Stimulated activated naive CD4-positive, alpha-beta T cell (primary cell): Measurements from ENCODE around the gene NPTXR.
"Not testable (repeated sequence)": the region's sequence is repeated elsewhere in the genome, so short reads cannot be mapped to it uniquely, and the experiment has no call there.

Source experiments
- DNase-seq, 6 experiments: peaks; one replicate each; lab custom pipeline; 2025; lab: John Stamatoyannopoulos, UW

NPTXR gene

DNA sequence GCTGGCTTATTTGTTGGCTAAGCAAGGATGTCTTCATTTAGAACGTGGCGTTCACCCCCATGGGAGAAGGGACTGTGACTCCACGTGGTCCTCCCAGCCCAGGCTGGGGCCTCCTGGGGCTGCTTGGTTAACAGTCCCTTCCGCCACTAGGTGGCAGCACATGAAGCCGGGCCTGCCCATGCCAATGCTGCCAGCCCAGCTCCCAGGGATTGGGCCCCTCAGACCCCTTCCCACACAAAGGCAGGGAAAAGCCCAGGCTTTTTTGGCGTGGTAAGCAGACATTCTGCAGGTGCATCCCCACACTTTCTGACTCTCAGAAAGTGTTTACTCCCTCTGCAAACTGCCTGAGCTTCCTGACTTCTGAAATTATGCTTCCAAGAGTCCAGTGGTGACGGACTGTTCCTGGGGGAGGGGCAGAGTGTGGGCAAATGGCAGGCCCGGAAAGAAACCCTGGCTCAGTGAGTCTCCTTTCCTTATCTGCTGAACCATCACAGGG, 25.1 kb upstream of the NPTXR start:
- peak; percentile 40 to 79 (median 74) for DNase-seq

- no peak for DNase-seq
Observed at GRCh38 chr22:38868286-38868721, 24.5 kb upstream of the NPTXR start.

DNA sequence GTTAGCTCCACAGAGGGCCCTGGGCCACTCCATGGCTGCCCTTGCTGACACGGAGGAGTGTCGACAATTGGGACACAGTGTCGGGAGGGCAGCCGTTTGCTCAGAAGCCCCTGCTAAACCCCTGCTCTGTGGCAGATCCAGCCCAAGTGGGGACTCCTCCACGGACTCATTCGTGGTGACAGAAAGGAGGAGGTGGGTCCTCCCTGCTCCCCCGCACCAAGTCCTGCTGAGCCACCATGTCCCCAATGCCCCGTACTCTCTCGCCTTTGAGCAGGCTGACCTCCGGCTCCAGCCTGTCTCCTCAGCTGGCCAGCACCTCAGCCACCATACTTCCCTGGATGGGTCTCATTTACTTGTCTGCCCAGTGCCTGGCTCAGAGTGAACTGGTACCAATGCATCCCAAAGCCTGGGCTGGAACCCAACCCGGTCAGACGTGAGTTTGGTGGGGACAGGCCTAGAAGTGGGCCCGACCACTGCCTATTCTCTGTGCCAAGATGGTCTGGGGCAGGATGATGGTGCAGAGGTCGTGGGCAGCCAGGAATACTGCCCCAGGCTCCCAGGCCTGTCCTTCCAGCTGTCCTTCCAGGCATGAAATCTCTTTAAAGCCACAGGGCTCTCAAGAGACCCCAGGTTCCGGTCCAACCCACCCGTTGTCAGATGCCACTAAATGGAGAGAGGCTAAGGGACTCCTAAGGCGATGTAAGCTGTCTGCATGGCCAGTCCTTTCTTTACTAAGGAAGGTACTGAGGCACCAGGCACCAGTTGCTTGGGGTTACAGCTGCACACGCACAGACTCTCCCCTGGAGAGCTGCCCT, 23.9 kb upstream of the NPTXR start:
- no peak for DNase-seq

DNA sequence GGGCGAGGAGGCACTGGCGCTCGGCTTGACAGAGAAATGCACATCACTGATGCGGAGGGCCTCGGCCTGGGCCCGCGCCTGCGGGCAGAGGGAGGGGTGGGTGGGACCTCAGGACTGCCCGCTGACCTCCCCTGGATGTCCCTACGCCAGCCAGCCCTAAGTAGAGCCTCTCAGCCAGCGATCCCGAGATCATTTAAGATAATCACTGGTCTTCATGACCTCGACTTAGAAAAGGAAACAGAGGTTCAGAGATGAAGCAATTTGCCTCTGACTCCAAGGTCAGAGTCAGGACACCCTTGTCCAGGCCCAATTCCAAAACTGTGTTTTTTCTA, 23.3 kb upstream of the NPTXR start:
- DNase-seq = no peak

DNA sequence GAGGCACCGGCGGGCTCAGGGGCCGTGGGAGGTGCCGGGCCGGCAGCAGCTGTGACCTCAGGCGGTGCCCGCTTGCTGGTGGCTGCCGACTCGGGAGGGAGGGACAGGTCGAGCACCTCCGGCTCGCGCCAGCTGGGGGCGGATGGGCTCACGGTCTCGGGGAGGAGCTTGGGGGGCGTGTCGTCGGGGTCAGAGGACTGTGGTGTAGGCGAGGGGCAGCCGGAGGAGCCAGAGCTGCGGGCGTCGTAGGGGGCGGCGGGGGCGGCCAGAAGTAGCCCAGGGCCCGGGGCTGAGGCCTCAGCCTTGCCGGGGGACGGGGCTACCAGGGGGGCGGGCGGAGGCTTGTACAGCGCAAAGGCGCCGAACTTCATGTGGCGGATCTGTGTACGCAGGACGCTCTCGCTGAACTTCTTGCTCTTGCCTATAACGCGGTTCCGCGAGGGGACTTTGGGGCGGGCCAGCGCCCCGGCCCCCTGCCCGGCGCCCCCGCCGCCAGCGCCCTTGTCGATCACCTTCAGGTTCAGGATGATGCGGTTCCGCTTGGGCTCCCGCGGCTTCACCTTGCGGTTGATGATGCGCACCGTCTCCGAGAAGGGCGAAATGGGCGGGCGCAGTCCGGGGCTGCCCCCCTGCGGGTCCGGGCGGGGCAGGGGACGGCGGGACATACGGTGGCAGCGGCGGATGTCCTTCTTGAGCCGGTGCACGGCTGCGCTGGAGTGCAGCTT, 22.7 kb upstream of the NPTXR start:
- DNase-seq = no peak

GRCh38 chr22:38866024-38866398, 22.2 kb upstream of the NPTXR start:
- DNase-seq = no peak

DNA sequence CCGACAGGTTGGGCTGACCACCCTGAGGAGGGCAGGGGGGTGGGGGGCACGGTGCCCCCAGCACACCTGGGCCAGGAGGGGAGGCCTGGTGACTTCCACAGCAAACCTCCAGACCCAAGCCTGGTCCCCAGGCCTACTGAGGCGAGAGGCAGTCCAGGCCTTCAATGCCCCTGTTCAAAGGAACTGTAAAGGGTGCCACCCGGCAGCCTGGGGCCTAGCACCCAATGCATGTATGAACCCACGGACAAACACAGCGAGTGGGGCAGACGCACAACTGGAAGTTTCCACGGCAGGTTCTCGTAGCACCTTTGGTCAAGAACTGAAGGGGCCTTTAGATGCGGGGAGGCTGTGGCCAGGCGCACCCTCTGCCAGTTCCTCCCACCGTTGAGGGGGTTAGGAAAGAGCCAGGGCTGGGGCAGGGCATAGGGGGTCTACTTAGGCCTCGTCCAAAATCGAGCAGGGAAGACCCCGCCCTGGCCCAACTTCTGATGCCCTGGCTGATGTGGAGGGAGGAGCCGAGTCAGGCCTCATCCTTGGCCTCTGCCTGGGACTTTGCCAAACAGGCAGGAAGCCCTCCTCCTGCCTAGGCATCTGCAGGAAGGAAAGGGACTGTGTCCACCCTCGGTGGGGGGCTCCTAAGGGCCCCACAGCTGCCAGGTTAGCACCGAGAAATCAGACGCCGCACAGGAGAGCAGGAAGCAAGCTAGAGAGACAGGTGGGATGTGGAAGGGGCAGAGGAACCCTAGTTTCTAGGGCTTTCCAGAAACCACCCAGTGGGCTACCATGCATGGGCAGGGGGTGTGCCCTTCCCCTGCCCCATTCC, 21.6 kb upstream of the NPTXR start:
- no peak for DNase-seq

GRCh38 chr22:38864361-38865191, 20.7 kb upstream of the NPTXR start:
- no peak for DNase-seq

- no peak for DNase-seq
Observed at GRCh38 chr22:38863531-38864131, 19.8 kb upstream of the NPTXR start.

DNA sequence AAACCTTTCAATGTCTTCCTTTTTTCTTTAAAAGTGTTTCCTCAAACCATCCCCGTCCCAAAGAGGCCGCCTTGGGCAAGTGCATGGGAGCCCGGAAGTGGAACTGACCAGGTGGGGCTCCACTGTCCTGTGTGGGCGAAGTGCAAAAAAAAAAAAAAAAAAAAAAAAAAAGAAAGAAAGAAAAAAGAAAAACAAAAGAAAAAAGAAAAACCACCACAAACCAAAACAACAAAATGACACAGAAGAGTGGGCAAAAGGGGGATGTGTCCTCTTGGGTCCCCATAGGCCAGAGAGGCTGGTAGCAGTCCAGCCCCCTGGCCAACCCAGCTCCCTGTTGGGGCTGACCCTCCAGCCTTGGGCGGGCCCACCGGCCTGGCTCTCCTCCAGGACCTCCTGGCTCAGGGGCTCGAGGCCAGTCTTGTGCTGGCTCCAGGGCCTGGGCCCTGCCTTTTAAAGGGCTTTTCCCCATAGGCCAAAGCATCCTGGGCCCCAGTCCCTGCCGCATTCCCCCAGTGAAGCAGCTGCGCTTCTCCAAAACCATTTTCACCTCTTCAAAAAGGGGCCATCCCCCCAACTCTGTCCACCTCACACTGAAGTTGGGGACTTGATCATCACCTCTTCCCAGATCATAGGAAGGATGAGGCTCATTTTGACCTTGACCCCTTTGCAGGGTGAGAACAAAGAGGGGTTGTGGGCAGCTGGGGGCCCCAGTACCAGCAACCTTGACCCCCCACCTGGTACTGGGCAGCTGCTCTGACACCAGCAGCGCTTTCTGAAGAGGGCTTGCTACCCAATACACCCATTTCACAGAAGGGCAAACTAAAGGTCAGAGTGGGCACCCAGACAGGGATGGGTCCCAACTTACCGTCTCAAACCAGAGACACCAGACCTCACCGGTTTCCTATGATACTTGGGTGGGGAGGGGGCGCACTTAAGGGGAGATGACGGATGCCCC, 18.8 kb upstream of the NPTXR start:
- DNase-seq = no peak

GRCh38 chr22:38861927-38862326, 18.1 kb upstream of the NPTXR start:
- DNase-seq = no peak

GRCh38 chr22:38861170-38861876, 17.5 kb upstream of the NPTXR start:
- no peak for DNase-seq

DNA sequence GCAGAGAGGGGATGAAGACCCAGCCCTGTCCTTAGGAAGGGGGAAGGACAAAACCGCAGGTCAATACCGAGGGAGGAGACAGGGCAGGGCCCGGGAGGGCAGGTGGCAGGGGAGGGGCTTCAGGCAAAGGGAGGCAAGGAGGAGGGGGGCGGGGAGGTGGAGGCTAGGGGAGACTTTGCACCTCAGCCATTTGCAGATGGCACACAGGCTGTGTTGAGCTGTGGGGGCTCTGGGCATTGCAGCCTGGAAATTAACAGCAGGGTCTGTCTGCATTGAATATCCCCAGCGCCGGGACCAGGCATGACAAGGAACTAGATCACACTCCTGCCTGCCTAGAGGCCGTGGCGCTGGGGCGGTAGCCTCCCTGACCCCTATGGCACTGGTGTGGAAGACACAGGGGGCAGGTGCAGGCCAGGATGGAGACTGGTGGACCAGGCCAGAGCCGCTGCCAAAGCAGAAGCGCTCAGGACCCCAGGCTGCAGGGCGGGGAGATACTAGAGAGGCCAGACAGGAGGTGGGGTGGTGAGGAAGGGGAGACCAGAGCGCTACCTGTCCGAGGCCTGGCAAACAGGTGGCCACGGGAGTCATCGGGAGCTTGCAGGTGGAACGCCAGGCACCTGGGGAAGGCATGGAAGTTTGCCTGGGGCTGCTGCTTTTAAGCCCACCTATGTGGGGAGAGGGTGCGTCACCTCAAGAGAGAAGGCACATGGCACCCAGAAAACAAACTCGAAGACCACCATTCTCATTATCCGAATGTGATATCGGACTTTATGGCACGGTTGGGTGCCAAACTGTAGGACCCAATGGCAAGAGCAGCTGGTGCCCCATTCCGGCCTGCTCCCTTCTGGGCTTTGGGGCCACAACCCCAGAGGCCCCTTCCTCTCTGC, 16.7 kb upstream of the NPTXR start:
- DNase-seq = no peak

DNA sequence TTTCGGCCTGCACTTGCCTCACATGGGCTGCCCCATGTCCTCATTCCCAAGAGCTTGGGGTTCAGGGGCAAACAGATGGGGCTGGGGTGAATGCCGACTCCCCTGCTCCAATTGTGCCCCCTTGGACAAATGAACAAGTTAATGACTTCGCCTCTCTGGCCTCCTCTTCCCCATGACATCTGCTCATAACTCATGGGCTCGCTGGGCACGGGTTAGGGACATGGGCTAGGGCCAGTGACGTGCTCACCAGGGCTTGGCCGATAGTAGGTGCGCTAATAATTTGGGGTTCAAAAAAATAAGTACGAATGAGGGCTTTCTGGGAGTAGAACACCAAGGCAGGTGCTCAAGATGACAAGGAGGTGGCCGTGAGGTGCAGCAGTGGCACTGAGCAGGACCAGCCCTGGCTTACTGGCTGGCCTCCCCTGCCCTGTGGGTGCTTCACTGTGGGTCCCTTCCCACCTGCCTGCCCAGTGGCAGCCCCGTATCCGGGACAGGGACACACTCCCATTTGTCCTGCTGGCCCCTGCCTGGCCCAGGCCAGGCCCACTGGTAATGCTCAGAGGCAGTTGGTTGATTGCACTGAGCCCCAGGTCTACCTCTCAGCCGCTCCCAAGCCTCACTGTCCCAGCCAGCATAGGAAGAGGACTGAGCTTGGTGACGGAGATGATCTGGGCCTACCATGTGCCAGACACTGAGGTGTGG, 15.9 kb upstream of the NPTXR start:
- DNase-seq = no peak

- DNase-seq = no peak
Observed at GRCh38 chr22:38858492-38858891, 14.7 kb upstream of the NPTXR start.

- not testable (repeated sequence) for DNase-seq
Observed at GRCh38 chr22:38854476-38854875, 10.6 kb upstream of the NPTXR start.

DNA sequence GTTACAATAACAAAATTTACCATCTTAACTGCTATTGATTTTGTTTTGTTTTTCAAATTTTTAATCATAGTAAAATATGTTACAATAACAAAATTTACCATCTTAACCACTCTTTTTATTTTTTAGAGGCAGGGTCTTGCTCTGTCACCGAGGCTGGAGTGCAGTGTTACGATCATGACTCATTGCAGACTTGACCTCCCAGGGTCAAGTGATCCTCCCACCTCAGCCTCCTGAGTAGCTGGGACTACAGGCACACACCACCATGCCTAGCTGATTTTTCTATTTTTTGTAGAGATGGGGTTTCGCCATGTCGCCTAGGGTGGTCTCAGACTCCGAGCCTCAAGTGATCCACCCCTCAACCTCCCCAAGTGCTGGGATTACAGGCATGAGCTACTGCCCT, 10.1 kb upstream of the NPTXR start:
- DNase-seq = not testable (repeated sequence)

DNA sequence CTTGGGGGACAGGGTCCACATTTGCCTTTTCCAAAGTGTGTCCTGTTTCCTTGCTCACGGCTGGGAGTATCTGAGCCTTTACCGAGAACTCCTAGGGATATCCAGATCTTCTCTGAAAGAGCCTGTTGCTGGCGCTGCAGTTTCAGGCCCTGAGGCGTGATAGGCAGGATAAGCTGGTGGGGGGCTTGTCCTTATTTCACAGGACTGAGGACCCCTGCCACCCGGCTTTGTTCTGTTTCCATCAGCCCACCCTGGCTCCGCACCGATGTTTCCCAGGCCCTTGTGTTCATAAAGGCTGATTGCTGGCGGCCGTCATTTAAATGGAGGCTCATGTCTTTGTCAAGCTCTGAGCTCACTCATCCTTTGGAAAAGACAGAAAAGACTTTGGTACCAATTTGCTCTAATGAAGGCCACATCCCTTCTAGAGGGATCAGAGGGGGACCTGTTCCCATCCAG, 9.4 kb upstream of the NPTXR start:
- no peak for DNase-seq
